Lung (tissue), 16 donors: ENCODE measurements around the gene MAP4. TPM values are rescaled to one million over a fixed set of nuclear protein-coding genes. Genes with fewer than 3 reads are reported as not detected.
"Not testable (repeated sequence)": the region's sequence is repeated elsewhere in the genome, so short reads cannot be mapped to it uniquely, and the experiment has no call there.

ENCODE experiments used
- ATAC-seq: fragments of 200-7000 bp; cut with Tn5 transposase; one replicate; pipeline ENCODE4 v1.9.1; 2020; ENCODE audit warnings: moderate number of reproducible peaks; ENCODE audit not compliant: insufficient read depth, low FRiP score
- DNase-seq, 3 donors: peaks; one replicate each; pipeline ENCODE4 v3.0.0-alpha.2; 2013 to 2017
- H3K27ac ChIP-seq, 2 donors: one replicate each; pipeline ENCODE4 v1.5.1; 2013; ENCODE audit warnings: mild to moderate bottlenecking in 2 of 2, moderate library complexity in 2 of 2, control low read depth in 1 of 2, inconsistent platforms in 1 of 2, low read depth in 1 of 2, low read length in 1 of 2
- H3K27me3 ChIP-seq, 3 donors: one replicate each; pipeline ENCODE4 v1.5.1; 2013; ENCODE audit warnings: low read length in 2 of 3; ENCODE audit not compliant: control insufficient read depth in 3 of 3, insufficient read depth in 3 of 3
- H3K36me3 ChIP-seq, 4 donors: one replicate each; pipeline ENCODE4 v1.5.1; 2013; ENCODE audit warnings: low read length in 4 of 4, mild to moderate bottlenecking in 1 of 4, moderate library complexity in 1 of 4; ENCODE audit not compliant: control insufficient read depth in 4 of 4, insufficient read depth in 4 of 4
- H3K4me1 ChIP-seq, 5 donors: one replicate each; pipeline ENCODE4 v1.5.1; 2013; ENCODE audit warnings: low read length in 5 of 5, mild to moderate bottlenecking in 2 of 5, moderate library complexity in 1 of 5; ENCODE audit not compliant: control insufficient read depth in 5 of 5, insufficient read depth in 5 of 5
- H3K4me3 ChIP-seq: one replicate; pipeline ENCODE4 v1.5.1; 2013; ENCODE audit warnings: mild to moderate bottlenecking, control low read depth, moderate library complexity
- H3K9ac ChIP-seq, 2 donors: one replicate each; pipeline ENCODE4 v1.5.1; 2013; ENCODE audit warnings: low read length in 2 of 2, control low read depth in 1 of 2; ENCODE audit not compliant: insufficient read depth in 1 of 2
- H3K9me3 ChIP-seq, 4 donors: one replicate each; pipeline ENCODE4 v1.5.1; 2013; ENCODE audit warnings: low read length in 3 of 4, mild to moderate bottlenecking in 1 of 4, moderate library complexity in 1 of 4; ENCODE audit not compliant: control insufficient read depth in 4 of 4, insufficient read depth in 3 of 4
- CTCF ChIP-seq: IDR thresholded peaks from 2 replicates; pipeline ENCODE4 v1.5.1; 2012; ENCODE audit warnings: mild to moderate bottlenecking; ENCODE audit errors: control extremely low read depth, extremely low read depth
- WGBS, 2 donors: extraction: QIAGEN DNeasy Blood & Tissue Kit; methylation state at CpG; one replicate each; pipeline ENCODE4 v1.1.7; 2013; 5-methylcytosine and 5-hydroxymethylcytosine counted together
- long read RNA-seq, 5 donors: transcript quantifications; one replicate each; lab custom pipeline, GENCODE V29; 2026
- polyA plus RNA-seq, 2 donors: library from polyadenylated mRNA; stranded (reverse); fragments of 200-250 nt; gene quantifications; one replicate each; pipeline ENCODE4 v1.2.1, GENCODE V29; 2013
- total RNA-seq, 2 donors: library from RNA; depleted of rRNA in 1 of 2; stranded (reverse); fragments of >200 nt in 1 of 2; gene quantifications; one replicate each; pipeline ENCODE4 v1.2.1, GENCODE V29; 2014 to 2021
- donor health status: control.
- donor health status: control.
- donor health status: Bipolar disorder and iron deficiency.
- donor health status: healthy.
- donor health status: DM: yes; HTN: yes; CAD: no.

MAP4 gene
- total RNA-seq (100 to 1,000 TPM; 102 to 203 TPM), polyA plus RNA-seq (10 to 100 TPM; 62.6 to 67.4 TPM)
- long read RNA-seq, donor 1, partial matches to known transcripts, result 56 of 58 reads
- long read RNA-seq, donor 1, other reads (novel, unspliced or antisense), result 0 of 58 reads
- long read RNA-seq, donor 2, partial matches to known transcripts, result 25 of 25 reads
- long read RNA-seq, donor 2, other reads (novel, unspliced or antisense), result 0 of 25 reads
- long read RNA-seq, donor 3, partial matches to known transcripts, result 21 of 23 reads
- long read RNA-seq, donor 3, other reads (novel, unspliced or antisense), result 0 of 23 reads
- long read RNA-seq, donor 4, full-length matches to known transcripts, result 3 of 20 reads
- long read RNA-seq, donor 4, partial matches to known transcripts, result 17 of 20 reads
- long read RNA-seq, donor 4, other reads (novel, unspliced or antisense), result 0 of 20 reads
- long read RNA-seq, donor 5, full-length matches to known transcripts, result 1 of 84 reads
- long read RNA-seq, donor 5, partial matches to known transcripts, result 83 of 84 reads
- long read RNA-seq, donor 5, other reads (novel, unspliced or antisense), result 0 of 84 reads

GRCh38 chr3:48016301-48016973 lies at the start of gene MAP4:
MAP4 (minus strand) TSS chr3:48016416; CDS start chr3:47998860, 17,556 bp downstream.
- WGBS, 2 donors, result 47 to 52% methylated on average over 4 of the region's 4 CpGs
- Histone ChIP-seq H3K36me3 (peaks cover 0 to 3% (median 0%) of the 10 kb centered on the region in 4 donors), H3K9me3 (no peaks in the 10 kb centered on the region), H3K4me3 (no peak within 1 kb of the TSS), H3K9ac (peak within 1 kb of the TSS; percentile 16 to 57), H3K4me1 (peaks cover 4 to 40% (median 8%) of the 10 kb centered on the region in 5 donors), H3K27ac (peak within 1 kb of the TSS in 1 of 2 donors; percentile 78), H3K27me3 (no peaks in the 10 kb centered on the region)
- no peak for ATAC-seq
- TF ChIP-seq CTCF, result no peak
- DNase-seq, result peak; percentile 37 to 48 (median 46)

- Histone ChIP-seq H3K9ac (no peak overlapping the region), H3K36me3 (peaks cover 0 to 4% (median 2%) of the 10 kb centered on the region in 4 donors), H3K9me3 (no peaks in the 10 kb centered on the region), H3K4me1 (peaks cover 0 to 33% (median 0%) of the 10 kb centered on the region in 5 donors), H3K27ac (no peak overlapping the region), H3K4me3 (no peak overlapping the region), H3K27me3 (no peaks in the 10 kb centered on the region)
- no peak for ATAC-seq
- no peak for DNase-seq
- TF ChIP-seq CTCF, result no peak
- WGBS, 2 donors, result 98 to 100% methylated on average over 1 of the region's 1 CpG
Observed at GRCh38 chr3:48065035-48065434, 48.8 kb upstream of the MAP4 start.

DNA sequence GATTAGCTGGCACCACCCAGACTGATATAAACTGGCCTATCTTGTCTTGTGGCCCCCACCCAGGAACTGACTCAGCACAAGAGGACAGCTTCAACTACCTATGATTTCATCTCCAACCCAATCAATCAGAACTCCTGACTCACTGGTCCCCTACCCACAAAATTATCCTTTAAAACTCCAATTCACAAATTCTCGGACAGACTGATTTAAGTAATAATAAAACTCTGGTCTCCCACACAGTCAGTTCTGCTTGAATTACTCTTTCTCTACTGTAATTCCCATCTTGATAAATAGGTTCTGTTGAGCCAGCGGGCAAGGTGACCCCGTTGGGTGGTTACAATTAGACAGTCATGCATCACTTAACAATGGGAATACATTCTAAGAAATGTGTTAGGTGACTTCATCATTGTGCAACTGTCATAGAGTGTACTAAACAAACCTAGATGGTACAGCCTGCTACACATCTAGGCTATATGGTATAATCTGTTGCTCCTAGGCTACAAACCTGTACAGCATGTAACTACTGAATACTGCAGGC lies 48.1 kb upstream of the MAP4 start:
- no peak for TF ChIP-seq CTCF
- H3K27ac ChIP-seq, result no peak overlapping the region
- H3K9me3 ChIP-seq, result no peaks in the 10 kb centered on the region
- H3K27me3 ChIP-seq, result no peaks in the 10 kb centered on the region
- H3K4me1 ChIP-seq, result peaks cover 0 to 30% (median 0%) of the 10 kb centered on the region in 5 donors
- no peak overlapping the region for H3K4me3 ChIP-seq
- ATAC-seq, result no peak
- no peak for DNase-seq
- peaks cover 0 to 4% (median under 1%) of the 10 kb centered on the region in 4 donors for H3K36me3 ChIP-seq
- WGBS, 2 donors, result 93 to 96% methylated on average over 3 of the region's 3 CpGs
- H3K9ac ChIP-seq, result no peak overlapping the region

GRCh38 chr3:48061586-48061985 lies 45.4 kb upstream of the MAP4 start:
- ATAC-seq, H3K36me3 ChIP-seq, H3K27me3 ChIP-seq, H3K9ac ChIP-seq, H3K27ac ChIP-seq, DNase-seq, H3K4me3 ChIP-seq, H3K9me3 ChIP-seq: not testable (repeated sequence)
- peaks cover 0 to 32% (median 0%) of the 10 kb centered on the region in 5 donors for H3K4me1 ChIP-seq
- 95 to 96% methylated on average over 11 to 29 of the region's 33 CpGs for WGBS, 2 donors
